Prostate gland (tissue), 2 donors: ENCODE results near the gene IL18RAP. TPM values are rescaled to one million over a fixed set of nuclear protein-coding genes. Genes with fewer than 3 reads are reported as not detected.

Experiments
- DNase-seq: peaks from one replicate; pipeline ENCODE4 v3.0.0-alpha.2; 2019; ENCODE audit warnings: low spot score
- H3K27ac ChIP-seq, 2 donors: fragments of 200-600 bp; sonication (generic); 2 replicates each; pipeline ENCODE4 v1.5.1; 2017 to 2019
- H3K27me3 ChIP-seq: fragments of 200-600 bp; sonication (generic); replicated peaks from 2 replicates; pipeline ENCODE4 v1.5.1; 2019; ENCODE audit not compliant: insufficient read depth
- H3K36me3 ChIP-seq, 2 donors: fragments of 200-600 bp; sonication (generic); 1 replicate in 1 of 2; 2 replicates in 1 of 2; pipeline versions ENCODE4 v1.5.1 to v1.8.1; 2017 to 2019
- H3K4me1 ChIP-seq: fragments of 200-600 bp; sonication (generic); replicated peaks from 2 replicates; pipeline ENCODE4 v1.5.1; 2019
- H3K4me3 ChIP-seq, 2 donors: fragments of 200-600 bp; sonication (generic); 2 replicates each; pipeline ENCODE4 v1.5.1; 2017 to 2019
- H3K9me3 ChIP-seq: fragments of 200-600 bp; sonication (generic); 2 replicates; pipeline ENCODE4 v1.5.1; 2017
- POLR2A ChIP-seq: fragments of 450-650 bp; IDR thresholded peaks from one replicate; pipeline ENCODE4 v1.6.1; 2016; ENCODE audit warnings: antibody characterized with exemption, mild to moderate bottlenecking
- POLR2AphosphoS5 ChIP-seq: sonication (generic); formaldehyde crosslinking; IDR thresholded peaks from one replicate; pipeline ENCODE4 v1.6.1; 2017; ENCODE audit warnings: antibody characterized with exemption
- WGBS: methylation state at CpG from one replicate; pipeline ENCODE4 v1.1.5; 2018; 5-methylcytosine and 5-hydroxymethylcytosine counted together
- intact Hi-C: fragments of 100-400 bp; cut with DNase I; formaldehyde crosslinking; loops from one replicate; pipeline ENCODE4 v1.14.2; 2022
- total RNA-seq, 2 donors: library from RNA; depleted of rRNA; stranded (reverse); fragments of >200 nt; gene quantifications; one replicate each; pipeline ENCODE4 v1.1.0, GENCODE V29; 2016
- TF ChIP-seq, protein P1 (sequence below), 4 experiments: fragments of 200-600 bp in 2 of 4; fragments of 450-650 bp in 2 of 4; sonication (generic) in 2 of 4; IDR thresholded peaks; 1 replicate in 3 of 4; 2 replicates in 1 of 4; pipeline ENCODE4 v1.5.1; 2016 to 2019; ENCODE audit warnings: antibody characterized with exemption in 4 of 4, mild to moderate bottlenecking in 2 of 4, moderate library complexity in 2 of 4

IL18RAP gene
- total RNA-seq, 2 donors from 2014 or later = 0.14 TPM; not detected in 1

DNA sequence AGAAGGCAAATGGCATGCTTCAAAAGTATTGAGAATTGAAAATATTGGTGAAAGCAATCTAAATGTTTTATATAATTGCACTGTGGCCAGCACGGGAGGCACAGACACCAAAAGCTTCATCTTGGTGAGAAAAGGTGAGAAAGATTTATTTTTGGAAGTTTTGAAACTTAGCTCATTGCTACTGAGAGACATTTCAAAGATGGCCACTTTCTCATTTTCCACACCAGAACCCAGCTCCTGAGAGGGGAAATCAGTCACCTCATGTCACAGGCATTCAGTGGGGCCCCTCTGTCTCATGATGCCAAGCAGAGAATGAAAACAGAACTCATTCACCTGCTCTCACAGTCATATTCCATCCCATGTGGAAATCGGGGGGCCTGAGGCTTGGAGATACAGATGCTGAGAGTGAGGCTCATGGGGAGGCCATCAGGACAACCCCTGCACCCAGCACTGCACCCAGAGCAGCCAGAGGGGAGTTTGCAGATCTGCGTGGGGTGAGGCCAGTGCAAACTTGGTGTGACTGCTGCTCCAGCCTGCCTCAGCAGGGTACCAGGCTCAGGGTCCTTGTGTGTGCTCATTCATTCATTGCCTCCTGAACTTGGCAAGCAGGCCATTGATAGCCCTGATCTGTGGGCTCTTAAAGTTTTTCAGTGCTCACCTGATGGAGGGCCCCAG is 36.0 kb upstream of the IL18RAP start:
- TF ChIP-seq POLR2A (no peak), POLR2AphosphoS5 (no peak)
- TF ChIP-seq, protein P1, sequence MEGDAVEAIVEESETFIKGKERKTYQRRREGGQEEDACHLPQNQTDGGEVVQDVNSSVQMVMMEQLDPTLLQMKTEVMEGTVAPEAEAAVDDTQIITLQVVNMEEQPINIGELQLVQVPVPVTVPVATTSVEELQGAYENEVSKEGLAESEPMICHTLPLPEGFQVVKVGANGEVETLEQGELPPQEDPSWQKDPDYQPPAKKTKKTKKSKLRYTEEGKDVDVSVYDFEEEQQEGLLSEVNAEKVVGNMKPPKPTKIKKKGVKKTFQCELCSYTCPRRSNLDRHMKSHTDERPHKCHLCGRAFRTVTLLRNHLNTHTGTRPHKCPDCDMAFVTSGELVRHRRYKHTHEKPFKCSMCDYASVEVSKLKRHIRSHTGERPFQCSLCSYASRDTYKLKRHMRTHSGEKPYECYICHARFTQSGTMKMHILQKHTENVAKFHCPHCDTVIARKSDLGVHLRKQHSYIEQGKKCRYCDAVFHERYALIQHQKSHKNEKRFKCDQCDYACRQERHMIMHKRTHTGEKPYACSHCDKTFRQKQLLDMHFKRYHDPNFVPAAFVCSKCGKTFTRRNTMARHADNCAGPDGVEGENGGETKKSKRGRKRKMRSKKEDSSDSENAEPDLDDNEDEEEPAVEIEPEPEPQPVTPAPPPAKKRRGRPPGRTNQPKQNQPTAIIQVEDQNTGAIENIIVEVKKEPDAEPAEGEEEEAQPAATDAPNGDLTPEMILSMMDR (IDR thresholded peaks at IDR 0.05) = no peak
- Histone ChIP-seq H3K4me3 (no peak overlapping the region), H3K9me3 (no peaks in the 10 kb centered on the region), H3K36me3 (no peaks in the 10 kb centered on the region), H3K27me3 (no peaks in the 10 kb centered on the region), H3K27ac (no peak overlapping the region), H3K4me1 (no peaks in the 10 kb centered on the region)
- intact Hi-C loops = no loop called here
- WGBS = 96% methylated on average over 3 of the region's 3 CpGs
- DNase-seq = no peak

DNA sequence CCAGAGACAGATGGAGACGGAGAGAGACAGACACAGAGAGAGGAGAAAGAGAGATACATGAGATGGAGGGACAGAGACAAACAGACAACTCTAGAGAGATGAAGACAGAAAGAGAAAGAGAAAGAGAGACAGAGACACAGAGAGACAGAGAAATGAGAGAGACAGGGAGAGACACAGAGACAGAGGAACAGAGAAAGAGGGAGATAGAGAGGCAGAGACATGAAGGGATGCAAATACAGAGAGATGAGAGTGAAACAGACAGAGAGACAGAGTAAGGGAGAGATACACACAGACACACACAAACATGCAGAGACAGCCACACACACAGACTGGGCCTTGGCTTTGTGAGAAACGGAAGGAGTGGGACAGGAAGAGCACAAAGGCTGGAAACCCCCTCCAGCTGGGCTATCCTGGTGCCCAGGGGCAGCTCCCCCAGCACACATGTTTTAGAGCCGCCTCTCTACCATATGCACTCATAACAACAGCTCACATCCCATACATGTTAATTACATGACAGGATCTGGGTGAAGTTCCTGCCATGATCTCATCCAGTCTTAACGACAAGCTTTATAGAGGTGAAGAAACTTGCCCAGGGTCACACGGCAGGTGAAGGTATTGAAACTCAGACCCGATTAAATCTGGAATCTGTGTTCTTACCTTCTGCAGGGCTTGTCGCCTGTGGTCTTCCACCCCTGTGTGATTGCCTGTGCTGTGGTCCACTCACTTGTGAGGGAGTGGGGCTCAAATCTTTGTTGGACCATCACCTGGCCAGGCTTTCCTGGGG is 35.0 kb upstream of the IL18RAP start:
- DNase-seq = no peak
- intact Hi-C loops = no loop called here
- no peaks in the 10 kb centered on the region for H3K27me3 ChIP-seq
- WGBS = 94% methylated on average over 7 of the region's 7 CpGs
- H3K4me1 ChIP-seq = no peaks in the 10 kb centered on the region
- H3K9me3 ChIP-seq = no peaks in the 10 kb centered on the region
- no peak overlapping the region for H3K27ac ChIP-seq
- TF ChIP-seq POLR2AphosphoS5 (no peak), POLR2A (no peak)
- TF ChIP-seq, protein P1 (IDR thresholded peaks at IDR 0.05) = no peak
- no peak overlapping the region for H3K4me3 ChIP-seq
- no peaks in the 10 kb centered on the region for H3K36me3 ChIP-seq

DNA sequence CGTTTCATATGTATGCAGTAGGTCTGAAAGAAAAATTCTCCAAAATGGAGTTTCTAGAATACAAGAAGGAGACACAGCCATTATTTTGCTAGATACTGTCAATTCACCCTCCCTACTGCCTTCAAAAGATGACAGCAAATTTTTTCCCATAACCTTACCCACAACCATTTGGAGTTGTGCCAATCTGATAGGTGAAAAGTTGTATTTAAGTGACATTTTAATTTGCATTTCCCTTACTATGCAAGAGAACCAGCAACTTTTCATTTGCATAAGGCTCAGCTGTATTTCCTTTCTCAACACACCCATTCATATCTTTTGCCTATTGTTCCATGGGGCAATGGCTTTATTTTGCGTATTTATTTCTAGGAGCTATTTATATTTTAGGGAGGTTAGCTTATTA is 31.4 kb upstream of the IL18RAP start:
- Histone ChIP-seq H3K9me3 (no peaks in the 10 kb centered on the region), H3K36me3 (no peaks in the 10 kb centered on the region), H3K4me1 (no peaks in the 10 kb centered on the region), H3K27ac (no peak overlapping the region), H3K27me3 (no peaks in the 10 kb centered on the region), H3K4me3 (no peak overlapping the region)
- no peak for DNase-seq
- whole genome bisulfite sequencing = 55% methylated on average over 2 of the region's 2 CpGs
- intact Hi-C loops = no loop called here
- no peak for TF ChIP-seq POLR2AphosphoS5
- TF ChIP-seq, protein P1 (IDR thresholded peaks at IDR 0.05) = no peak
- TF ChIP-seq POLR2A = no peak

DNA sequence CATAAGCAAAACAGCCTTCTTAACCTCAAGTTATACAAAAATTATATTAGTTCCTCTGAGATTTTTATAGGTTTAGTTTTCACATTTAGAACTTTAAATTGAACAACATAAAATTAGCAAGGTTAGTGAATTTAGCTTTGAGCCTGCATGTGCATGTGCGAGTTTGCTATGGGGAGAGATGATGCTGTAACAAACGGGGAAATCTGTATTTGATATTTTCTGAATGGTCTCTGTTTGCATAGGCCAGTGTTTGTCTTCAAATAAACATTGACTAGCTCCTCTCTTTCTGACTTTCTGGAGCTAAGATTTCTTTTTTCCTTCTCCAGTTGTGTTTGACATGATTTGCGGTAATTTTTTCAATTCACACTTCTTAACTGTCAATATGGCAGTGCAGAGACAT is 30.9 kb upstream of the IL18RAP start:
- Histone ChIP-seq H3K36me3 (no peaks in the 10 kb centered on the region), H3K4me1 (no peaks in the 10 kb centered on the region), H3K27me3 (no peaks in the 10 kb centered on the region), H3K27ac (no peak overlapping the region), H3K4me3 (no peak overlapping the region), H3K9me3 (no peaks in the 10 kb centered on the region)
- intact Hi-C loops = no loop called here
- TF ChIP-seq POLR2AphosphoS5 (no peak), POLR2A (no peak)
- TF ChIP-seq, protein P1 (IDR thresholded peaks at IDR 0.05) = no peak
- no peak for DNase-seq
- 64% methylated on average over 3 of the region's 3 CpGs for WGBS
